GM10266 (cell line): ENCODE data around the gene OR51T1.

Experiments
- DNase-seq: peaks from one replicate; pipeline ENCODE4 v3.0.0; 2012; ENCODE audit errors: extremely low spot score
- CTCF ChIP-seq: IDR thresholded peaks from 2 replicates; pipeline ENCODE4 v1.5.1; 2012; ENCODE audit warnings: mild to moderate bottlenecking, low read depth; ENCODE audit not compliant: control insufficient read depth, insufficient read depth; ENCODE audit errors: missing control alignments

The OR51T1 gene

DNA sequence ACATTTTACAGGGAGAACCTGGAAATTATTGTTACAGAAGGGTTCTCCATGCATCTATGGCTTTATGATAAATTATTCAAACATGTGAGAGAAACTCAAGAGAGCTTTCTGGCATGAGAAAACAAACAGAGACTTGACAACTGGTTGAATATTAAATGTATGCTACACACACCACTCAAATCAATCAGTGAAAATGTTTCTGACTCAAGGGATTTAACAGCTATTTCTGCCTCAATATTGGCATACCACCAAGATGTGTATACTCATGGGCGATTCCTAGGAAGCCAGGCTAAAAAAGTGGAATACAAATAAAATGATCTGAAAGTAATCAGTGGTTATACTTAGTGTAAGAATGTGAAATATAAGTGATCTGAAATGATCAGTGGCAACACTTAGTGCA is 15.8 kb upstream of the OR51T1 start:
- no peak for TF ChIP-seq CTCF

DNA sequence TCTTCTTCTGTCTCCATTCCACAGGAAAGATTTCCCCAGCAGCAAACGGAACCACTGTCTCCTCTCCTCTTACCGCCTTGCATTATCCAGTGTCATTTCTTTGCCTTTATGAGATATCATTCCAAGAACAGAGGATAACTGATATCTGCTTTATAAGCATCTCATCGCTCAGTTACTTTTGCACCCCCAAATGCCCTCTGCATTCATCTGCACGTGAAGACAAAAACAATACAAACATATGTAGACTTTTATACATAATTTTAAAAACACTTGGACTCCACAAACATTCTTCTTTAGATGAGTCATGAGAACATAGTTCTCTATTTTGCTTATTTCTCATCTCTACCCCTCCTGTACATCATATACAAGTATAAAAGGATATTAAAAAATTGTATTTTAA is 512 bp upstream of the OR51T1 start:
- DNase-seq, result no peak
- no peak for TF ChIP-seq CTCF

More for the DNA sequence above, 15.8 kb upstream of the OR51T1 start:
- no peak for DNase-seq

GRCh38 chr11:4882543-4882942 is 843 bp downstream of the OR51T1 start:
- no peak for TF ChIP-seq CTCF
- DNase-seq, result no peak

GRCh38 chr11:4884361-4884760 is 2.7 kb downstream of the OR51T1 start:
- no peak for TF ChIP-seq CTCF
- no peak for DNase-seq

DNA sequence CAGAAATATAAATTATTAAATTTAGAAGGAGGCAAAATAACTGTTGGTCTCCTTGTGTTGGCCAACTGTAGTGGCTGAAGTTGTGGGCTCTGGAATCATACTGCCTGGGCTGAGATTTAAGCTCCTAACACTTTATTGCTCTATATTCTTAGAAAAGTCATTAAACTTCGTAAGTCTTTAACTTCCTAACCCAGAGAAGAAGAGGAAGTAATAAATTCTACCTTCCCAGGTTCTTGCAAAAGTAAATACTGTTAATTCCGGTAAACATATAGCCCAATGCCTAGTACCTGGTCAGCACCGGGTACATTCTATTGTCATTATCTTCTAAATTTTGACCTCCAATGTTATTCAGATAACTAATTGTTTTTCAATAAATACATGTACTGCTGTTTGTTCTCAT is 4.5 kb downstream of the OR51T1 start:
- TF ChIP-seq CTCF, result no peak
- no peak for DNase-seq

- DNase-seq, result no peak
- no peak for TF ChIP-seq CTCF
Observed at GRCh38 chr11:4887591-4887990, 5.9 kb downstream of the OR51T1 start.

GRCh38 chr11:4890279-4890678 is 8.6 kb downstream of the OR51T1 start:
- no peak for DNase-seq
- no peak for TF ChIP-seq CTCF
